ENCODE measurements around the gene CDHR3.
"Not testable (repeated sequence)": the region's sequence is repeated elsewhere in the genome, so short reads cannot be mapped to it uniquely, and the experiment has no call there.

Gene CDHR3, protein sequence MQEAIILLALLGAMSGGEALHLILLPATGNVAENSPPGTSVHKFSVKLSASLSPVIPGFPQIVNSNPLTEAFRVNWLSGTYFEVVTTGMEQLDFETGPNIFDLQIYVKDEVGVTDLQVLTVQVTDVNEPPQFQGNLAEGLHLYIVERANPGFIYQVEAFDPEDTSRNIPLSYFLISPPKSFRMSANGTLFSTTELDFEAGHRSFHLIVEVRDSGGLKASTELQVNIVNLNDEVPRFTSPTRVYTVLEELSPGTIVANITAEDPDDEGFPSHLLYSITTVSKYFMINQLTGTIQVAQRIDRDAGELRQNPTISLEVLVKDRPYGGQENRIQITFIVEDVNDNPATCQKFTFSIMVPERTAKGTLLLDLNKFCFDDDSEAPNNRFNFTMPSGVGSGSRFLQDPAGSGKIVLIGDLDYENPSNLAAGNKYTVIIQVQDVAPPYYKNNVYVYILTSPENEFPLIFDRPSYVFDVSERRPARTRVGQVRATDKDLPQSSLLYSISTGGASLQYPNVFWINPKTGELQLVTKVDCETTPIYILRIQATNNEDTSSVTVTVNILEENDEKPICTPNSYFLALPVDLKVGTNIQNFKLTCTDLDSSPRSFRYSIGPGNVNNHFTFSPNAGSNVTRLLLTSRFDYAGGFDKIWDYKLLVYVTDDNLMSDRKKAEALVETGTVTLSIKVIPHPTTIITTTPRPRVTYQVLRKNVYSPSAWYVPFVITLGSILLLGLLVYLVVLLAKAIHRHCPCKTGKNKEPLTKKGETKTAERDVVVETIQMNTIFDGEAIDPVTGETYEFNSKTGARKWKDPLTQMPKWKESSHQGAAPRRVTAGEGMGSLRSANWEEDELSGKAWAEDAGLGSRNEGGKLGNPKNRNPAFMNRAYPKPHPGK

DNA sequence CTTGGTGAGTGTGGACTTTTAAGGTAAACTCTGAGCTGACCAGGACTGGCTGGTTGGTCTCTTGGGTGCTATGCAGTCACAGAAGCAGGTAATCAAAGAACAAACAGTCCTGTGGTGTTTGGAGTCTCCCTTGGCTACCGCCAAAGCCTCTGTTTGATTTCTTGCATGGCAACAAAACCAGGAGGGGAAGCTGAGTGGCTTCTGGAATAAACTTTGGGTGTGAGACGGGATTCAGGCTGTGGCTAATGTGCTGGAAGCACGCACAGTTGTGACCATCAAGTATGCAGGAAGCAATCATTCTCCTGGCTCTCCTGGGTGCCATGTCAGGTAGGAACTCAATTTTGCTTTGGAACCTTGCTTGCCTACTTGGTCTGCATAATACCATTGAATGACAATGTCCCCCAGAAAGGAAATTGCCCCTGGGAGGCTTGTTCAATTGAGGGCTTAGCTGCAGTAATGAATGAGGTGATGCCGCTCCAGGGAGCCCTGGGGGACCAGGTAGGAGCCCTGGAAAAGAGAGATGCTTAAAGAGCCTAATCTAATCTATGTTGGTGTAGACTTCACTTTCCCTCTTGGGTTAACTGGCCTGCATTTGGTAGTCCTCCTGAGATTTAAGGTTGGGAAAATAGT is at the start of gene CDHR3:
Gene CDHR3 (plus strand): TSS at position 227 of the 630 bp plus-strand sequence. CDS start 55 bp downstream, at position 282.
- no peak for DNase-seq (ENCODE audit: low spot score)

DNA sequence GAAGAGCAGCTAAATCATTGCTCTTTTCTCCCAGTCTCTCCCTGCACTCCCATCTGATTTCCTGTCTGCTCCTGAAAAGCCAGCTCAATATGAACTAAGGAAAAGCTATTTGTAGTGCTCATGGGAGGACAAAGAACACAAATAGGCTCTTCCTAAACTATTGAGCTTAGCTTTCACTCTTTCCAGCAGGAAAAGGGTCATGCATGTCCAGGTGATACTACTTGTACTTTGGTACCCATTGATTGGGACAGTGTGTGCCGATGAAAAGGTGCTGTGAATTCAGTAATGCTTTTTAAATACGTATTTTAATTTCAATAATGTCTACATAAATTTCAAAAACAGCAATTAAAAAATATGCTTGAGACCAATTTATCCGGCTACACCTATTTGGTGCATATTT is 49.1 kb upstream of the CDHR3 start:
- no peak for DNase-seq (ENCODE audit: low spot score)

DNA sequence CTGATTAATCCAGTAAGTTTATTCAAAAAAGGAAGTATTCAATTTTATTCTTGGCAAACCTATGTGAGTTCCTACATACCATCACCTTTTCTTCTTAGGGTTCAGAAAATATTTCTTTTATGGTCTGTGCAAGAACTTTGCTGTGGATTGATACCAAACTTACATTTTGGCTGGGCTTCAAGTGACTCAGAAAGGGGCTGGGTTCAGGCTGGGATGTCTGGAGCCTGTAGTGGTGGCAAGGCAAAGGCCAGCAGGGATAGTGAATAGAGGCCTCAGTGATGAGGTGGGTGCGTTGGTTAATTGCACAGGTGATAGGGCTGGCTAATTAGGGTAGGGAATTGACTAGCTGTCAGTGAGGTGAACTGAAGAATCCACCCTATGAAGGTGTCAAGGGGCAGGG is 46.5 kb upstream of the CDHR3 start:
- peak; percentile 84 for DNase-seq (ENCODE audit: low spot score)

DNA sequence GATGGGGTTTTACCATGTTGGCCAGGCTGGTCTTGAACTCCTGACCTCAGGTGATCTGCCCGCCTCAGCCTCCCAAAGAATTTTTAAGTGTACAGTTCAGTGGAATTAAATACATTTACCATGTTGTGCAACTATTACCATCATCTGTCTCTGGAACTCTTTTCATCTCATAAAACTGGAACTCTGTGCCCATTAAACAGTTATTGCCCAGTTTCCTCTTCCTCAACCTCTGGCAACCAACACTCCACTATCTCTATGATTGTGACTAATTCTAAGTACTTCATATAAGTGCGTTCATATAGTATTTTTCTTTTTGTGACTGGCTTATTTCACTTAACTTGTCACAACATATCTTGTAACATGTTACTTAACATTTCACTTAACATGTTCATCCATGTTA is 45.4 kb upstream of the CDHR3 start:
- DNase-seq (ENCODE audit: low spot score), result no peak

DNA sequence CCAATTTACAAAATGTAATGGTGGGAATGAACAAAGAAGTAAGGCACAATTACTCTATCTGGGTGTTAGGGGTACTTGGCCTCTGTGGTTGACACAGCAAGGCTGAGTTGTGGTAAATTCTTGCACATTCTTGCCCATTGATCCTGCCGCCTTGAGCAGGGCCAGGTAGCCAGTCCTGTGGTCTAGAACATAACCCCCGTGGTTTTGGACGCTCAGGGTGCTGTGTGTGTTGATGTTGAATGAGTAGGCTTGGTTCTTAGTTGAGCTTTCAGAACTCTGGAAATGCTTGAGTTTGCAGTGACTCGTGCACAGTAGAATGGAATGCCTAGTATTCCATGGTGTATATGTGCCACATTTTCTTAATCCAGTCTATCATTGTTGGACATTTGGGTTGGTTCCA is 42.3 kb upstream of the CDHR3 start:
- no peak for DNase-seq (ENCODE audit: low spot score)

DNA sequence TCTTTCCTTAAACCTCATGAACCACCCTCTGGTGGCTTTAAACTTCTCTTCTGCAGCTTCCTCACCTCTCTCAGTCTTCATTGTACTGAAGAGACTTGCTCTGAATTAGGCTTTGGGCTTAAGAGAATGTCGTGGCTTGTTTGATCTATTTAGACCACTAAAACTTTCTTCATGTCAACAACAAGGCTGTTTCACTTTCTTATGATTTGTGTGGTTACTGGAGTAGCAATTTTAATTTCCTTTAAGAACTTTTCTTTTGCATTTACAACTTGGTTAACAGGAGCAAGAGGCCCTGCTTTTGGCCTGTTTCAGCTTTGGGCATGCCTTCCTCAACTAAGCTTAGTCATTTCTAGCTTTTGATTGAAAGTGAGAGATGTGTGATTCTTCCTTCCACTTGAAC is 38.1 kb upstream of the CDHR3 start:
- DNase-seq (ENCODE audit: low spot score), result no peak

DNA sequence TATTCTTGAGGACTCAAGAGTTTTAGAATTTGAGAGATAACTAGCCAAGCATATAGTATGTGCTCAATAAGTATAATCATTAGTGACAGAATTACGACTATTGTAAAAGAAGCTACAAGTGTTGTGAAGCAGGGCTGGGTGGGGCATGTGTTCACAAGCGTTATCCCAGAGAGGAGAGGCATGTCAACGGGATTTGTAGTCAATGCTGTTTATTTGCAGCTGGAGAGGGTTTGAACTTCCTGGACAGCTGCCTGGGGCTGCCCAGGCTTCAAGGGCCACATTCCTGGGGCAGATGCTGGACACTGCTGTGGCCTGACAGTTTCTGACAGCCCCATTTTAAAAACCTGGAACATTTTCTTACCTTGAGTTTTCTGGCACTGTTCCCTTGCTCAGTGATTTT is 36.9 kb upstream of the CDHR3 start:
- DNase-seq (ENCODE audit: low spot score), result no peak

DNA sequence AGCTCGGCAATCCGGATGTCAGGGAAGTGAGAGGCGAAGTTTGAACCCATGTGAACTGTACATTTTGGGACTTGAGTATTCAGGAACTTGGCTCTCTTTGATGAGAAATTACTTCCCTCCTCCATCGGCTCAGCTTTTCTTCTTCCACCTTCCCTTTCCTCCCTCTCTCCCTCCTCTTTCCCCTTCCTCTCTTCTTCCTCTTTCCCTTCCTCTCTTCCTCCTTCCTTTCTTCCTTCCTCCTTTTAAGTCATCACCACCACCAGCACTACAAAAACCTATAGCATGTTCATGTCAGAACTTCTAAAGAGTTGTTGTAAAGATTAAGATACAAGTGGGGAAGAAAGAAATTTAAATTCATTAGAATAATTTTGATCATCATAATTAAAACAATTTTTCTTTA is 31.9 kb upstream of the CDHR3 start:
- no peak for DNase-seq (ENCODE audit: low spot score)

DNA sequence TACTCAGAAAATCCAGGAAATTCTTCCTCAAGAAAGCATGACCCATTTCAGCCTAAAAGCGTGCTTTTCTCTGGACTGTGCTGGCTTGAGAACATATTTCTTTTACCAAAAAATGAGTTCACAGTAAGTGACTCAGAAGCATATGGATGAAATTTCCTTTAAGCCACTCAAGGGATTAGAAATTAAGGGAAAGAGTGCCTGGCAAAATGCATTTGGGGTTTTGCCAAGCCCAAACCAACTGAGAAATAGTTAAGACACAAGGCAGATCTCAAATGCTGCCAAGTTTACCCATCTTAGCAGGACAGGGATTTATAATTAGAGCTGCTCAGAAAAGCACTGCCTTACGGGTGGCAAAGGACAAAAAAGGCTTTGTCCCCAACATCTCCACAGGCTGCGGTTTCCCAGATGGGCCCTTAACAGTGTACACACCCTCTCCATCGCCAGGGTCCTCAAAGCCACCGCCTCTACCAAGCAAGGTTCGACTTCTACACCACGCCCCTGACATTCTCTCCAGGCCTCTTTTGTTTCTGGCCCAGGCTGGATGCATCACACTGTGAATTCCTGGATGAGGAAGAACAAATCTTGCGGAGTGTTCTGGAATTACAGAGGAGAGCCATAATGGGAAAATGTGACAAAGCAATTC is 30.1 kb upstream of the CDHR3 start:
- peak; percentile 89 for DNase-seq (ENCODE audit: low spot score)

DNA sequence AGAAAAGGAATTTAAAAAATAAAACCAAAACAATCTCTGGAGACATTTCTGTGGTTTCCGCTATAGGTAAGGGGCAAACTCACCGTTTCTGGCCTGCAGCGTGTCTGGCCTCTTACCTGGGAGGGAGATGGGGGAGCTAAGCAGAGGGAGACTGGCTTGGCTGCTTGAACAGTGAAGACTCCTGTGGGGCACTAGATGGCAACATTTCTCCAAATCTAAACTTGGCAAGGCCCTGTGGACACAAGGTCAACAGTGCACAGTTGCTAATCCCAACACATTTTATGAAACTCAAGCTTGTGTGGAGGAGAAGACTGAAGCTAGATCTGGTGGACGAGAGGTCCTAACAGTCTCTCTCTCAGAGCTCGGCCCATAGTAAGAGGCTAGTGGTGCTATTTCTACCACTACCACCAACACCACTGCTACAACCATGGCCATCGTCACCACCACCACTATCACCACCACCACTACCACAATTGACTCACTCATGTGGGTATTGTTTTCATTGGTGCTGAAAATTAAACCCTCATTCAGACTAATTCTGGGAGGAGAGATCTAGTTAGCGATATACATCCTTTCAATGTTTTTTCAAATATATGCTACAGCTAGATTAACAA is 28.4 kb upstream of the CDHR3 start:
- DNase-seq (ENCODE audit: low spot score), result peak; percentile 62

DNA sequence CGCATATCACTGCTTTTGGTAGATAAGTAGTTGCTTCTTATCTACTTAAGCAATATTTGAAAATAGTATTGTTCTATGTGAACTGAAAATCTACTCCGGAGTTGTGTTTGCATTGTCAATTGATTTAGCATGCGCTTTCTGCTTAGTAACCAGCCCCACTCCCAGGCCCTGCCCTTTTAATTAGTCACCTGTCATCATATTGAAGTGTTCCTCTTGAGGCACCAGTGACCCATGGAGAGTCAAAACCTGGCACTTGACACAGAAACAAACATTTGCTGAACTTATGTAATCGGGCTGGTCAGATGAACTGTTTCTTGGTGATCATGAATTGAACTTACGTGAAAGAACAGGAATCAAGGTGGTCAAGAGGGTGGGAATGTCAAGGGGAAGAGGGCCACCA is 27.8 kb upstream of the CDHR3 start:
- DNase-seq (ENCODE audit: low spot score), result no peak

DNA sequence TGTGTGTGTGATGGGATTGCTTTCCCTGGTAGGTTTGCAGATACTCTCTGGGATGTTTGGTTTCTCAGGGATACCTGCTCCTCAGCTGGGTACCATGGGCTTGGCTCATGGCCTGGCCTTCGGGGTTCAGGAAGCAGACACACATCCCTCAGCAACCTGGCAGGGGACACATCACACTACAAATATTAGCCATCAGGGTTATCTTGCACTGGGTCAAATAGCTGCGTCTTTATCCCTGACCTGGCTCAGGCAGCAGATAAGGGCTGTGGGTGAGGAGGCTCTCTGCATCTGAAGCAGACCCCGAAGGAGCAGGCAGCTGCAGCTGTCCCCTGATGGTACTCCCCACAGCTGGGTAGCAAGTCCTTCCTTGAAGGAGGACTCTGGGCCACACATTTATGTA is 25.7 kb upstream of the CDHR3 start:
- no peak for DNase-seq (ENCODE audit: low spot score)

DNA sequence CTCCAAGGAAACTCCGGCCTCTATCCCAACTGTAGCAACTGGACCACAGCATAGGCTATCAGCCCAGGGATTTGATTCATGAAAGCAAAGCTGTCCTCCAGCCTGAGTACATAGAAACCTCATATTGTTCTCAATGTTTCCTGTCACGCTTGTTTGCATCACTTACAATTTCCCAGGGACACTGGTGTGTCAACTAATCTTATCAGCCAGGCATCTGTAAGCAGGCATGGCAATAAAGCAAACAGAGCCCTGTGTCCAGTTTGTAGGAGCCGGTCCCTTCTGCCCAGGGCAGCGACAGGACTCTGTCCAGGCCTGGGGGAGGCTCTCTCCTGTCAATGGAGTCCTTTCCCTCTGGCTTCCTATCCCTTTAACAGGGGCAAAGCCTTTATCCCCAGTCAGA is 23.0 kb upstream of the CDHR3 start:
- no peak for DNase-seq (ENCODE audit: low spot score)

DNA sequence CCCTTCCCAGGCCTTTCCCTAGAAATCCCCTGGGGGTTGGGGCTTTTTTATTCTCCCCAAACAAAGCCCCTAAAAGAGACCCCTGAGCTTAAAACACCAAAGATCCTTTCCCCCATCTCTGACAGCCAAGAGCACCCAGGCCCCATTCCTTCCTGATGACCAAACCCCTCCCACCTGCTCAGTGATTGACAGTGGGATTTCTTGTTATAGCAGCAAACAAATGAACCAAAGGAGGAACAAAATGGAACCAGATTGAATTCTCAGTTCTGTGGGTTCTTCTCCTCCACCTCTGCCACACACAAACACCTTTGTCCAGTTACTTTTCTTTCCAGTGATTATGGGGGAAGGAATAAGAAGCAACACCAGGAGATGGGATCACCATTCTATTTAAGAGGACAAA is 21.5 kb upstream of the CDHR3 start:
- no peak for DNase-seq (ENCODE audit: low spot score)

DNA sequence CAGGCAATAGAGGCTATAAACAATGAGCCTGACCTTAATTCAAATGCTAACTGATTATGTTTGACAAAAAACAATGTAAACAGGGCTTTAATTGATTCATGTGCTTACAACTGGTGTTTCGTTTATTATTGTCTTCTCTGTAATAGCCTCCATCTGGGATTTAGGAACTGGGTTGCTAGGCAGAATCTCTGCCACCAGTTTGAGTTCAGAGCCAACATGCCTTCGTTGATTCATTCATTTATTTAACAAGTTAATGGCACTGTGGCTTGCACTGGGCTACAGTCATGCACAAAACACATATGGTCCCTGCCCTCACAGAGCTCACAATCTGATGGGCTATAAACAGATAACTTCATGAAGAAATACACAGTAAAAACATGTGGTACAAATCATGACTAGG is 19.6 kb upstream of the CDHR3 start:
- no peak for DNase-seq (ENCODE audit: low spot score)

DNA sequence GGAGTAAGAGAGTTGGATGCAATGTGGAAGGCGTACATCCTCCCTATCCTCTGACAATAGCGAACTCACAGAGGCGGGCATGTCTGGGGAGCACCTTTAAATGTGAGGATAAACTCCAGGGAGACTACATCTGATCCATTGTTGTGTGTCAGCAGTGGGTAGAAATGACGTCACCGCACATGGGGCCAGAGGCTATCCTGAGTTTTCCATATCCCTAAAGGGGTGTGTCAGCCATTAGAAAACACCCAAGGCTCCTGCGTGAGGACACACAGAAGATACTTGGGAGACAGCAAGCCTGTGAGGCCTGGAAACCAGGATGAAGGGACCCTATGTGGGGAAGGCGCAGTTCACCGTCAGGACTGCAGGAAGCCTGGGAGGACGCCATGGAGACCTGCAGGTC is 17.2 kb upstream of the CDHR3 start:
- DNase-seq (ENCODE audit: low spot score), result no peak

DNA sequence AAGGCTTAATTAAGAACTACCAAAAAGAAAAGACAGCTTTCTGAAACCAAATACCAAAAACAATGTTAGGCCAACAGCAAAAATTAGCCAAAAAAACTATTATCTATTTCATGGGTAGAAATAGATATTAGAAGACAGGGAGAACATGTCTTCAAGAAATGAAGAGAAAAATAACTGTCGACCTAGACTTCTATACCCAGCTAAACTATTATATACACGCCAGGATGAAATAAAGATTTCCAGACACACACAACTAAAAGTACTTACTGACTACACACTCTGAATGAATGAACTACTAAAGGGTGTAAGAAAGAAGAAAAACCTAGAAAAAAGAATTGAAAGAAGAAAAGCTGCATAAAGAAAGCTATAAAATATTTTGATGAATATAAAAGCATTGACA is 11.5 kb upstream of the CDHR3 start:
- no peak for DNase-seq (ENCODE audit: low spot score)

DNA sequence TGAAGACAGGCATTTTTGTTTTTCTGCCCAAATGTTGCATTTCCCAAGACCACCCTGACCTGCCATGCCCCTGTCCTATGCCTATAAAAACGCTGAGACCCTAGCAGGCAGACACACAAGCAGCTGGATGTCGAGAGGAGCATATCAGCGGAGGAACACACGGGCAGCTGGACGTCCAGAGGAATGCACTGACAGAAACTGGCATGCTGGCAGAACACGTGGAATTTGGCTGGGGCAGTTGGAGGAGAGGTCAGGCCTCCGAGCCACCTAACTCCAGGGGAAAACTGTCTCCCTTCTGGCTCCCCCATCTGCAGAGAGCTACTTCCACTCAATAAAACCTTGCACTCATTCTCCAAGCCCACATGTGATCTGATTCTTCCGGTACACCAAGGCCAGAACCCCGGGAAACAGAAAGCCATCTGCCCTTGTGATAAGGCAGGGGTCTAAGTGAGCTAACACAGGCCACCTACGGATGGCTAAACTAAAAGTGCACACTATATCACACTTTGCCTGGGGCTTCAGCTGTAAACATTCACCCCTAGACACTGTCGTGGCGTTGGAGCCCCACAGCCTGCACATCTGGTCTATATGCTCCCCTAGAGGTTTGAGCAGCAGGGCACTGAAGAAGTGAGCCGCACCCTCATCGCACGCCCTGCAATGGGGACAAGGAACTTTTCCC is 10.0 kb upstream of the CDHR3 start:
- no peak for DNase-seq (ENCODE audit: low spot score)

DNA sequence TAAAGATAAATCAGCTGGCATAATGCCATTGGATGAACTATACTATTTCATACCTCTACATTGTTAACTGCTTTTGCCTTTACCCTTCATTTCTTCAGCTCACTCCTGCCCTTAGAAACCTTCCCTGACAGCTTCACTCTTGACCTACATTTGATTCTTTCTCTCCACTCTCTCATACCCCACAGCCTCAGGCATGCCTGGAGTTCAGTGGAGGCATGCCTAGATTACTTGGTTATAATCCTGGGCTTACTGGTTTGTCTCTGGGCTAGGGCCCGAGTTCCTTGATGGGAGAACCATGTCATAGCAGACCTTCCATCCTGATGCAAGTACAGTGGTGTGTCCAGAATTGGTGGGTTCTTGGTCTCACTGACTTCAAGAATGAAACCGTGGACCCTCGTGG is 8.4 kb upstream of the CDHR3 start:
- no peak for DNase-seq (ENCODE audit: low spot score)

DNA sequence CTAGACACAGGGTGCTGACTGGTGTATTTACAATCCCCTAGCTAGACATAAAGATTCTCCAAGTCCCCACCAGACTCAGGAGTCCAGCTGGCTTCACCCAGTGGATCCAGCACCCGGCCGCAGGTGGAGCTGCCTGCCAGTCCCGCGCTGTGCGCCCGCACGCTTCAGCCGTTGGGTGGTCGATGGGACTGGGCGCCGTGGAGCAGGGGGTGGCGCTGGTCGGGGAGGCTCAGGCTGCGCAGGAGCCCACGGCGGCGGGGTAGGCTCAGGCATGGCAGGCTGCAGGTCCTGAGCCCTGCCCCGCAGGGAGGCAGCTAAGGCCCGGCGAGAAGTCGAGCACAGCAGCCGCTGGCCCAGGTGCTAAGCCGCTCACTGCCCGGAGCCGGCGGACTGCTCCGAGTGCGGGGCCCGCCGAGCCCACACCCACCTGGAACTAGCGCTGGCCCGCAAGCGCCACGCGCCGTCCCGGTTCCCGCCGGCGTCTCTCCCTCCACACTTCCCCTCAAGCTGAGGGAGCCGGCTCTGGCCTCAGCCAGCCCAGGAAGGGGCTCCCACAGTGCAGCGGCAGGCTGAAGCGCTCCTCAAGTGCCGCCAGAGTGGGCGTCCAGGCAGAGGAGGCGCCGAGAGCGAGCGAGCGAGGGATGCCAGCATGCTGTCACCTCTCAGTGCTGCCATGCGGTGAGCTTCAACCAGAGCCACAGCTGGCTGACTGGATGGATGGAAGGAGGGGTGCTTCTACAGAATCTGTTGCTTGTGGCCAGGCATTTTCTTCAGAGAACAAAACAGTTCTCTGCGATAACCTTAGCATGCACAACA is 7.2 kb upstream of the CDHR3 start:
- not testable (repeated sequence) for DNase-seq (ENCODE audit: low spot score)
